CD4-positive, alpha-beta T cell treated with Interleukin-15 for 4 hours (primary cell): ENCODE measurements around the gene E2F2.

Source experiments
- DNase-seq: peaks from one replicate; pipeline ENCODE4 v3.0.0-alpha.2; 2020; ENCODE audit warnings: low spot score

E2F2 gene

GRCh38 chr1:23460519-23460918 lies 70.5 kb downstream of the E2F2 start:
- DNase-seq: no peak

DNA sequence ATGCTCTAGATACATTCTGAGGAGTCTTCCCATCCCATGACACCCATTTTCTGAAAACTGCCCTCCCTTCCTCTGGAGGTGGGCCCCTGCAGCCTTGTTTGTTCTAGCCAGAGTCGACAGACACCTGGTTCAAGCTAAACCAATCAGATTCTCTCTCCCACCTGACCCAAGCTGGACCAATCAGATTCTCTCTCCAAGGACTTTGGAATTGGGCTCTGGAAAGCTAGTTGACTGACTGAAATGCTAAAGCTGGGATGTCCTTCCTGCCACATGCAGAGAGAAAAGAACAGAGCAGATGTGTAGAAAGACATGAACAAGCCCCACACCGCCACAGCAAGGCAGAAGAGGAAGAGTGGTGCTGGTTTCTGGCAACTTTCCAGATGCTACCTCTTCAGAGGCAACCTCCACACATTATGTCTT lies 71.7 kb downstream of the E2F2 start:
- no peak for DNase-seq
